K562 (cell line): ENCODE results near the gene PRKAR2B. TPM values are rescaled to one million over a fixed set of nuclear protein-coding genes. Genes with fewer than 3 reads are reported as not detected.
A peak's percentile ranks its signal among the peaks of the same experiment; 100 is the strongest.

Experiments used
- ATAC-seq: fragments of 200-7000 bp; cut with Tn5 transposase; 3 replicates; pipeline ENCODE4 v1.9.1; 2020; ENCODE audit warnings: moderate library complexity
- BruUV-seq: library from RNA; stranded (reverse); fragments of 400-500 nt; replicated peaks from 2 replicates; lab custom pipeline; 2021; lab: Mats Ljungman, UMichigan
- CTCF ChIA-PET: fragments of 300-600 bp; formaldehyde crosslinking; extraction: SDS; loops from one replicate; lab custom pipeline; 2021; ENCODE audit warnings: low intra/inter-chr PET ratio; lab: Yijun Ruan, JAX
- POLR2A ChIA-PET: fragments of 300-600, 350-650 bp; sonication (Branson Sonifier 250); formaldehyde crosslinking; extraction: SDS; loops from one replicate; lab custom pipeline; 2021; ENCODE audit warnings: antibody characterized with exemption, inconsistent platforms; lab: Yijun Ruan, JAX
- DNase-seq, 4 experiments: peaks; one replicate each; pipeline versions ENCODE4 v3.0.0 to v3.0.0-alpha.2; 2011 to 2018; ENCODE audit warnings: low spot score in 3 of 4, mixed read lengths in 3 of 4; ENCODE audit errors: extremely low read depth in 1 of 4
- FAIRE-seq: peaks from 2 replicates; lab custom pipeline; 2011; peaks lifted over from hg19 to GRCh38; lab: Jason Lieb, UNC
- H2AFZ ChIP-seq: 2 replicates; pipeline ENCODE4 v1.6.0; 2011; ENCODE audit warnings: low read depth, low read length, control low read depth, inconsistent platforms
- H3K27ac ChIP-seq: fragments of 200-600 bp; 3 replicates; pipeline ENCODE4 v1.8.0; 2011; ENCODE audit warnings: low read depth, mild to moderate bottlenecking, control low read depth, inconsistent platforms, low read length, moderate library complexity, mixed read lengths; ENCODE audit errors: extremely low read depth
- H3K27me3 ChIP-seq, 2 experiments: fragments of 300-600 bp in 1 of 2; 2 replicates in 1 of 2; 3 replicates in 1 of 2; pipeline versions ENCODE4 v1.6.0 to v1.8.0; 2011; ENCODE audit warnings: inconsistent platforms in 2 of 2, low read length in 2 of 2, mild to moderate bottlenecking in 1 of 2, mixed read lengths in 1 of 2, moderate library complexity in 1 of 2; ENCODE audit not compliant: control insufficient read depth in 2 of 2, insufficient read depth in 2 of 2
- H3K36me3 ChIP-seq: fragments of 300-600 bp; 3 replicates; pipeline ENCODE4 v1.8.0; 2011; ENCODE audit warnings: mild to moderate bottlenecking, low read length, inconsistent platforms; ENCODE audit not compliant: control insufficient read depth, insufficient read depth
- H3K4me1 ChIP-seq, 2 experiments: fragments of 200-600 bp in 1 of 2; replicated peaks in 1 of 2; 2 replicates in 1 of 2; 3 replicates in 1 of 2; pipeline versions ENCODE4 v1.5.1 to v1.8.0; 2011; ENCODE audit warnings: inconsistent platforms in 2 of 2, low read length in 2 of 2, mild to moderate bottlenecking in 1 of 2, mixed read lengths in 1 of 2, moderate library complexity in 1 of 2; ENCODE audit not compliant: control insufficient read depth in 2 of 2, insufficient read depth in 2 of 2
- H3K4me2 ChIP-seq: 2 replicates; pipeline ENCODE4 v1.6.1; 2011; ENCODE audit warnings: low read length, control low read depth, inconsistent platforms, mixed read lengths; ENCODE audit not compliant: insufficient read depth
- H3K4me3 ChIP-seq: fragments of 200-600 bp; sonication (generic), shearing (Covaris generic); 2 replicates; pipeline ENCODE4 v1.5.1; 2016; ENCODE audit warnings: control low read depth, inconsistent platforms
- H3K79me2 ChIP-seq: fragments of 200-600 bp; 3 replicates; pipeline ENCODE4 v1.8.0; 2011; ENCODE audit warnings: low read length, inconsistent platforms; ENCODE audit not compliant: control insufficient read depth, insufficient read depth
- H3K9ac ChIP-seq, 2 experiments: 2 replicates each; pipeline versions ENCODE4 v1.6.0 to v1.6.1; 2011; ENCODE audit warnings: low read depth in 2 of 2, low read length in 2 of 2, control low read depth in 1 of 2, inconsistent platforms in 1 of 2, mild to moderate bottlenecking in 1 of 2, mixed read lengths in 1 of 2; ENCODE audit not compliant: insufficient read depth in 1 of 2
- H3K9me1 ChIP-seq: one replicate; pipeline ENCODE4 v1.6.0; 2011; ENCODE audit warnings: inconsistent platforms, mild to moderate bottlenecking, low read length, moderate library complexity; ENCODE audit not compliant: control insufficient read depth, insufficient read depth
- H3K9me3 ChIP-seq: replicated peaks from 2 replicates; pipeline ENCODE4 v1.5.1; 2011; ENCODE audit warnings: low read depth, low read length, inconsistent platforms; ENCODE audit not compliant: control insufficient read depth, insufficient read depth
- H4K20me1 ChIP-seq: replicated peaks from 2 replicates; pipeline ENCODE4 v1.6.1; 2011; ENCODE audit warnings: low read length, inconsistent platforms, mixed read lengths; ENCODE audit not compliant: control insufficient read depth, insufficient read depth
- ILK ChIP-seq: fragments of 450-650 bp; IDR thresholded peaks from 2 replicates; pipeline ENCODE4 v1.6.1; 2016; ENCODE audit warnings: missing genetic modification characterization, low read depth, mild to moderate bottlenecking, missing compliant biosample characterization, moderate library complexity, borderline replicate concordance
- PHB2 ChIP-seq: fragments of 450-650 bp; IDR thresholded peaks from 2 replicates; pipeline ENCODE4 v1.6.1; 2017; ENCODE audit warnings: low read depth
- TRIM25 ChIP-seq: fragments of 450-650 bp; IDR thresholded peaks from 2 replicates; pipeline ENCODE4 v1.7.0; 2016; ENCODE audit warnings: borderline replicate concordance
- ZBTB40 ChIP-seq, 2 experiments: fragments of 450-650 bp in 1 of 2; sonication (generic) in 1 of 2; formaldehyde crosslinking in 1 of 2; IDR thresholded peaks; 2 replicates each; pipeline versions ENCODE4 v1.7.1 to v1.9.0; 2016 to 2022; ENCODE audit warnings: inconsistent platforms in 1 of 2, mild to moderate bottlenecking in 1 of 2, missing genetic modification reagents in 1 of 2
- ZNF121 ChIP-seq: sonication (generic); formaldehyde crosslinking; conservative IDR thresholded peaks from 2 replicates; pipeline ENCODE4 v1.8.0; 2022; ENCODE audit warnings: missing genetic modification reagents
- ZNF274 ChIP-seq: IDR thresholded peaks from 2 replicates; pipeline ENCODE4 v1.6.1; 2011; ENCODE audit warnings: low read depth, mild to moderate bottlenecking, low read length, moderate library complexity, borderline replicate concordance
- ZNF384 ChIP-seq: IDR thresholded peaks from 2 replicates; pipeline ENCODE4 v1.6.1; 2012; ENCODE audit warnings: low read depth, low read length, improper control_type of control experiment
- ZNF41 ChIP-seq: fragments of 250-450 bp; sonication (Bioruptor Pico); conservative IDR thresholded peaks from 2 replicates; pipeline ENCODE4 v1.4.0; 2020; ENCODE audit warnings: mild to moderate bottlenecking
- WGBS: fragments of 100-300 bp; shearing (Covaris generic); methylation state at CpG from one replicate; pipeline ENCODE4 v1.1.6; 2016; ENCODE audit warnings: low coverage, mixed read lengths; ENCODE audit not compliant: insufficient coverage; ENCODE audit errors: missing lambda C conversion rate; 5-methylcytosine and 5-hydroxymethylcytosine counted together
- in situ Hi-C: fragments of 300-500 bp; cut with MboI; formaldehyde crosslinking; loops from 4 replicates; pipeline ENCODE4 v1.15.0; 2018; ENCODE audit warnings: inconsistent platforms, mixed read lengths
- intact Hi-C: fragments of 100-400 bp; cut with micrococcal nuclease; formaldehyde crosslinking; loops from 2 replicates; pipeline ENCODE4 v1.14.2; 2022
- polyA plus RNA-seq, 8 experiments: library from polyadenylated mRNA; depleted of rRNA in 4 of 8; stranded (reverse) in 5 of 8; unstranded in 3 of 8; fragments of >200 nt; fragmentation: Nextera tagmentation in 2 of 8; fragmentation: Illumina TruSeq in 1 of 8; extraction: Ambion mirVana in 2 of 8; extraction: Trizol in 1 of 8; gene quantifications; 2 replicates each; pipeline versions ENCODE4 v1.2.1 to v1.2.3, GENCODE V29; 2011 to 2014; ENCODE audit warnings: inconsistent platforms in 1 of 8, missing spikeins in 1 of 8
- total RNA-seq, 7 experiments: library from RNA; depleted of rRNA in 6 of 7; stranded (reverse); fragments of >200 nt in 6 of 7; fragmentation: Illumina TruSeq in 2 of 7; extraction: Trizol in 2 of 7; gene quantifications; 2 replicates each; pipeline versions ENCODE4 v1.2.1 to v1.2.3, GENCODE V29; 2011 to 2021; ENCODE audit warnings: low replicate concordance in 1 of 7

The PRKAR2B gene
- total and polyA plus RNA-seq, 9 of the 15 experiments (the other 6 are each of a cell fraction or from before 2014, with no cell fraction given): 59.0 to 173 (median 129) TPM

GRCh38 chr7:107049971-107050532 lies 5.5 kb downstream of the PRKAR2B start:
- Histone ChIP-seq H2AFZ (no peak overlapping the region), H3K9me1 (no peaks in the 10 kb centered on the region), H3K9me3 (no peaks in the 10 kb centered on the region), H3K79me2 (peaks cover 97% of the 10 kb centered on the region), H3K36me3 (peaks cover 44% of the 10 kb centered on the region), H3K4me3 (no peak overlapping the region), H3K9ac (no peak overlapping the region), H3K4me2 (no peak overlapping the region), H3K27ac (no peak overlapping the region), H4K20me1 (no peaks in the 10 kb centered on the region; the same call in 1 of the 2 replicates), H3K4me1 (peaks cover 0 to 41% of the 10 kb centered on the region in 2 experiments), H3K27me3 (no peaks in the 10 kb centered on the region)
- CTCF ChIA-PET: no interaction called here
- ATAC-seq (no peak), DNase-seq (no peak), FAIRE-seq (no peak)
- 35% methylated on average over 1 of the region's 1 CpG for WGBS
- no TSS peak for BruUV-seq
- POLR2A ChIA-PET: interaction anchor here (0.7 to 2.5 kb wide), 6 partner anchors 10 to 97 kb away, joined by 3 to 12 read pairs (median 4); no protein-coding TSS in a partner anchor
- intact Hi-C loops: loop anchor here (5.0 to 10.0 kb wide), 4 partner anchors 67 to 258 kb away; partner anchors contain the start of gene PIK3CG
- in situ Hi-C loops: loop anchor here (5.0 kb wide), 2 partner anchors 97 to 98 kb away; no protein-coding TSS in a partner anchor
- TF ChIP-seq ZBTB40 (IDR thresholded peaks at IDR 0.05): peak; percentile 49; the same call in 1 of the 2 replicates
- no peak for TF ChIP-seq ZBTB40 (CRISPR knock-in tag; IDR thresholded peaks at IDR 0.05)
- TF ChIP-seq ILK (tag): no peak
- TF ChIP-seq ZNF121 (CRISPR knock-in tag): no peak
- TF ChIP-seq ZNF41 (CRISPR knock-in tag): no peak
- TF ChIP-seq TRIM25: no peak
- TF ChIP-seq PHB2: no peak
- TF ChIP-seq ZNF274: no peak
- peak; percentile 59 for TF ChIP-seq ZNF384
